ENCODE measurements around the gene LAMA4.

The LAMA4 gene

GRCh38 chr6:112249489-112249888, 4.9 kb downstream of the LAMA4 start:
- no peak overlapping the region for H3K4me3 ChIP-seq (ENCODE audit: low read depth, low read length)
- H3K27me3 ChIP-seq (ENCODE audit: control insufficient read depth, insufficient read depth, low read length), result peaks cover 24% of the 10 kb centered on the region
- peaks cover 12% of the 10 kb centered on the region for H3K4me1 ChIP-seq (ENCODE audit: control insufficient read depth, insufficient read depth, low read length)
- H3K36me3 ChIP-seq (ENCODE audit: control insufficient read depth, insufficient read depth, low read length), result no peaks in the 10 kb centered on the region
- H3K9ac ChIP-seq (ENCODE audit: low read depth, low read length), result no peak overlapping the region
- H3K9me3 ChIP-seq (ENCODE audit: control insufficient read depth, insufficient read depth, low read length), result no peaks in the 10 kb centered on the region

DNA sequence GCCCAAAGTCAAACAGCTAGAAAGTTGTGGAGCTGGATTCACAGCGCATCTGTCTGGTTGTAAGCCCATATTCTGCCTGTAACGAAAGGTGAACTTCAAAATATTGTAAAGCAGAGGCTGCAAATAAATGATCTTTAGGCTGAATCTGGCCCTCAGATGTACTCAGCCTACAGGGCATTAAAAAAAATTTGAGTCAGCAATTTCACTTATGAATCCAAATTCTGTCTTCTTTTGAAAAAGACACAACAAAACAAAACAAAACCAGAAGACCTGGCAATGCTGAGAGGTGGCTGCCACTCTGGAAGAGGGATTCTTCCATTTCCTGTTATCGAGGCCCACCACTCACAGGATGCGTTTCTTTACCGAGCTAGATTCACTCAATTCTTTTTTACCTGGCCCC, 7.1 kb downstream of the LAMA4 start:
- Histone ChIP-seq H3K36me3 (ENCODE audit: control insufficient read depth, insufficient read depth, low read length) (no peaks in the 10 kb centered on the region), H3K4me3 (ENCODE audit: low read depth, low read length) (no peak overlapping the region)

DNA sequence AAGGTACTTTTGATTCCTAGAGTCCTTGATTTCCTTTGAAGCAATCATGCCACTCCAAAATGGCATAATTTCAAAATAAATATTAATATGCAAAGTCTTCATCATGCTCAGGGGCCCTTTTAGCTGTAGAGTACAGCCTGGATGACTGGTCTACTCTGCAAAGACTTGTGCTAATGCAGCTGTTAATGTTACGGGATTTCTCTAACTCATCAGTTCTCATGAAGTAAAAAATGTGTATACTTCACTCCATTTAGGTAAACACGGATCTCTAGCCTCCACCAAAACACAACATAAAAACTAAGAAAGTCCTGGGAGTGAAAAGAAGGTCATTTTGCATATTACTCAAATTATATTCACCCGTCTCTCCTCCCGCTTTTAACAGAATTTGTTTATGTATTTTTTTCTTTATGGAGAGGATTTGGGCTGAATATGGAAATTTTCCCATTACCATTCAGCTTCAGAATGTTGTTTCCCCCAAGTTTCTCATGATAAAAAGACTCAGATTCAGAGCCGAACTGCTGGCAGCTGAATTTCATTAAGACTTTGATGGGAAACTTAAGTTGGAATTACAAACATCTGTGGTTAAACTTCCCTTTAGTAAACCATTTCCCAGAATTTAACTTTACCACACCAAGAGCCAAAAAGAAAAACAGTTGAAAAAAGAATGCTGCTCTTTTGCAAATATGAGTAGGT, 8.7 kb downstream of the LAMA4 start:
- Histone ChIP-seq H3K27me3 (ENCODE audit: control insufficient read depth, insufficient read depth, low read length) (no peaks in the 10 kb centered on the region), H3K9ac (ENCODE audit: low read depth, low read length) (no peak overlapping the region), H3K36me3 (ENCODE audit: control insufficient read depth, insufficient read depth, low read length) (no peaks in the 10 kb centered on the region), H3K9me3 (ENCODE audit: control insufficient read depth, insufficient read depth, low read length) (no peaks in the 10 kb centered on the region), H3K4me3 (ENCODE audit: low read depth, low read length) (no peak overlapping the region), H3K4me1 (ENCODE audit: control insufficient read depth, insufficient read depth, low read length) (peaks cover 18% of the 10 kb centered on the region)

More for the DNA sequence above, 7.1 kb downstream of the LAMA4 start:
- H3K9me3 ChIP-seq (ENCODE audit: control insufficient read depth, insufficient read depth, low read length), result no peaks in the 10 kb centered on the region
- H3K9ac ChIP-seq (ENCODE audit: low read depth, low read length), result no peak overlapping the region
- peaks cover 9% of the 10 kb centered on the region for H3K27me3 ChIP-seq (ENCODE audit: control insufficient read depth, insufficient read depth, low read length)
- H3K4me1 ChIP-seq (ENCODE audit: control insufficient read depth, insufficient read depth, low read length), result peaks cover 18% of the 10 kb centered on the region

- H3K9me3 ChIP-seq (ENCODE audit: control insufficient read depth, insufficient read depth, low read length), result no peaks in the 10 kb centered on the region
- H3K36me3 ChIP-seq (ENCODE audit: control insufficient read depth, insufficient read depth, low read length), result no peaks in the 10 kb centered on the region
- no peak overlapping the region for H3K9ac ChIP-seq (ENCODE audit: low read depth, low read length)
- H3K27me3 ChIP-seq (ENCODE audit: control insufficient read depth, insufficient read depth, low read length), result no peaks in the 10 kb centered on the region
- peaks cover 18% of the 10 kb centered on the region for H3K4me1 ChIP-seq (ENCODE audit: control insufficient read depth, insufficient read depth, low read length)
- no peak overlapping the region for H3K4me3 ChIP-seq (ENCODE audit: low read depth, low read length)
Observed at GRCh38 chr6:112243861-112244827, 10.2 kb downstream of the LAMA4 start.

DNA sequence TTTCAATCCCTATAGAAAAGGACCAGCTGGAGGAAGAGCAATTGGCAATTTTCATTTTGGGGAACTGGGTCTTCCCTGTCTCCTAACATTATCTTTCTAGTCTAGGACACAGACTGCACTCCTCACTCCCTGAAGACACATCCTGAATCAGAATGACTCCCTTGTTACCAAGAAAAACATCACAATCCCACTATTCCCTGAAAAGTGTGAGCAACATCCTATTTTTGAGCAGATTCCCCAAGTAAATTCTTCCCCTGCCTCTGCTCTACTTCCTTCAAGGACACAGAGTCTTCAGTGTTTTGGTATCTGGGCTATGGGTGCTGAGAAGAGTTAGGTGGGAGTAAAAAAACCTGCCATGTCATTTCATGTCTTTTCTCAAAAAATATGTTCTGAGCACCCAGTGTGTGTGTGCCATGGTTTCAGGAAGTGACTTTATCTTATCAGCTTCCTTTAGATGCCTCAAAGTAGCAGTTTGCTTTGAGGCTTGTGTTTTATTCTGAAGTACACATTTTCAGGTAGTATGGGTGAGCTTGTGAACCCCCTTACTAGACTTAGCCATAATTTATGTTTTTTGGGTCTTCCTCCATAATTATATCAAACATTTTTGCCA, 12.4 kb downstream of the LAMA4 start:
- no peak overlapping the region for H3K9ac ChIP-seq (ENCODE audit: low read depth, low read length)
- no peaks in the 10 kb centered on the region for H3K9me3 ChIP-seq (ENCODE audit: control insufficient read depth, insufficient read depth, low read length)
- H3K4me3 ChIP-seq (ENCODE audit: low read depth, low read length), result no peak overlapping the region
- H3K36me3 ChIP-seq (ENCODE audit: control insufficient read depth, insufficient read depth, low read length), result no peaks in the 10 kb centered on the region
- no peaks in the 10 kb centered on the region for H3K27me3 ChIP-seq (ENCODE audit: control insufficient read depth, insufficient read depth, low read length)
- peaks cover 18% of the 10 kb centered on the region for H3K4me1 ChIP-seq (ENCODE audit: control insufficient read depth, insufficient read depth, low read length)

- Histone ChIP-seq H3K9me3 (ENCODE audit: control insufficient read depth, insufficient read depth, low read length) (no peaks in the 10 kb centered on the region), H3K4me3 (ENCODE audit: low read depth, low read length) (no peak overlapping the region), H3K4me1 (ENCODE audit: control insufficient read depth, insufficient read depth, low read length) (no peaks in the 10 kb centered on the region)
Observed at GRCh38 chr6:112237595-112237994, 16.8 kb downstream of the LAMA4 start.

GRCh38 chr6:112237066-112237465, 17.3 kb downstream of the LAMA4 start:
- Histone ChIP-seq H3K9ac (ENCODE audit: low read depth, low read length) (no peak overlapping the region), H3K36me3 (ENCODE audit: control insufficient read depth, insufficient read depth, low read length) (no peaks in the 10 kb centered on the region), H3K9me3 (ENCODE audit: control insufficient read depth, insufficient read depth, low read length) (no peaks in the 10 kb centered on the region), H3K4me3 (ENCODE audit: low read depth, low read length) (no peak overlapping the region), H3K27me3 (ENCODE audit: control insufficient read depth, insufficient read depth, low read length) (no peaks in the 10 kb centered on the region), H3K4me1 (ENCODE audit: control insufficient read depth, insufficient read depth, low read length) (no peaks in the 10 kb centered on the region)

More at GRCh38 chr6:112237595-112237994, 16.8 kb downstream of the LAMA4 start:
- Histone ChIP-seq H3K36me3 (ENCODE audit: control insufficient read depth, insufficient read depth, low read length) (no peaks in the 10 kb centered on the region), H3K27me3 (ENCODE audit: control insufficient read depth, insufficient read depth, low read length) (no peaks in the 10 kb centered on the region), H3K9ac (ENCODE audit: low read depth, low read length) (no peak overlapping the region)

GRCh38 chr6:112235956-112236355, 18.4 kb downstream of the LAMA4 start:
- H3K9ac ChIP-seq (ENCODE audit: low read depth, low read length), result no peak overlapping the region
- H3K4me1 ChIP-seq (ENCODE audit: control insufficient read depth, insufficient read depth, low read length), result no peaks in the 10 kb centered on the region
- H3K9me3 ChIP-seq (ENCODE audit: control insufficient read depth, insufficient read depth, low read length), result no peaks in the 10 kb centered on the region
- H3K36me3 ChIP-seq (ENCODE audit: control insufficient read depth, insufficient read depth, low read length), result no peaks in the 10 kb centered on the region
- H3K4me3 ChIP-seq (ENCODE audit: low read depth, low read length), result no peak overlapping the region
- H3K27me3 ChIP-seq (ENCODE audit: control insufficient read depth, insufficient read depth, low read length), result no peaks in the 10 kb centered on the region

GRCh38 chr6:112234601-112235000, 19.8 kb downstream of the LAMA4 start:
- no peaks in the 10 kb centered on the region for H3K27me3 ChIP-seq (ENCODE audit: control insufficient read depth, insufficient read depth, low read length)
- H3K4me3 ChIP-seq (ENCODE audit: low read depth, low read length), result no peak overlapping the region
- H3K36me3 ChIP-seq (ENCODE audit: control insufficient read depth, insufficient read depth, low read length), result no peaks in the 10 kb centered on the region
- no peaks in the 10 kb centered on the region for H3K4me1 ChIP-seq (ENCODE audit: control insufficient read depth, insufficient read depth, low read length)
- no peak overlapping the region for H3K9ac ChIP-seq (ENCODE audit: low read depth, low read length)
- no peaks in the 10 kb centered on the region for H3K9me3 ChIP-seq (ENCODE audit: control insufficient read depth, insufficient read depth, low read length)

DNA sequence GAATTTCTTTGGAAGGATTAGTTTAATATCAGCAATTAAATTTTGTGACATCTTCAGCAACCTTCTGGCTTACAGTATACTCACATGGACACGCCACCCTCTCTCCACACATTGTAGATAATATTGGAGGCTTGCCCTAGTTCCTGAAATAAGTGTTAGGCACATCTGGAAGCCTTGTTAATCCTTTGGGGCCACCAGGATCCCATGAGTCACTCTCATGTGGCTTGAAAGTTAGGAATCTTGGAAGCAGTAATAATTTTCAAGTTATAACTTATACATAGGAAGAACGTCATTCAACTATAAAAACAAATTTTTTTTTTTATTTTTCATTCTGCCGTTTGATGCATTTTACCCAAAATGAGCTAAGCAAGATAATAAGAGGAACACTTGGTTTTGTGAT, 20.5 kb downstream of the LAMA4 start:
- Histone ChIP-seq H3K9ac (ENCODE audit: low read depth, low read length) (no peak overlapping the region), H3K36me3 (ENCODE audit: control insufficient read depth, insufficient read depth, low read length) (no peaks in the 10 kb centered on the region), H3K4me1 (ENCODE audit: control insufficient read depth, insufficient read depth, low read length) (no peaks in the 10 kb centered on the region), H3K9me3 (ENCODE audit: control insufficient read depth, insufficient read depth, low read length) (no peaks in the 10 kb centered on the region), H3K4me3 (ENCODE audit: low read depth, low read length) (no peak overlapping the region), H3K27me3 (ENCODE audit: control insufficient read depth, insufficient read depth, low read length) (no peaks in the 10 kb centered on the region)

DNA sequence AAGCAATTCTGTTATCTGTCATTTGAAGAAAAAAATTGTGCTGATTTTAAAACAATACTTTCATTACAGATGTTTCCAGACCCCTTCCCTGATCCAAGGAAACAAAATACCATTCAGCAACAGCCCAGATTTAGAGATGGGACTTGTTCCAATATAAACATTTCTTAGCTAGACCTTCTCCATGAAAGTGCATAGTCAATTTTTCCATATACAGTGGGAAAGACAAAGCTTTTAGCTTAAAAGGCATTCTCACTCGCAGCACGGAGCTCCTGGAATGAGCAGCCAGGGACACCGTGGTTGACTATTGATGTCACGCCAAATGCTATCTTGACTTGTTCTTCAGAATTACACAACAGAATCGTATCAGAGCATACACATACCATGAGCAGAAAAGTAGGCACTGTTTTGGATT, 21.5 kb downstream of the LAMA4 start:
- no peaks in the 10 kb centered on the region for H3K36me3 ChIP-seq (ENCODE audit: control insufficient read depth, insufficient read depth, low read length)
- no peak overlapping the region for H3K9ac ChIP-seq (ENCODE audit: low read depth, low read length)
- H3K4me3 ChIP-seq (ENCODE audit: low read depth, low read length), result no peak overlapping the region
- H3K4me1 ChIP-seq (ENCODE audit: control insufficient read depth, insufficient read depth, low read length), result no peaks in the 10 kb centered on the region
- no peaks in the 10 kb centered on the region for H3K27me3 ChIP-seq (ENCODE audit: control insufficient read depth, insufficient read depth, low read length)
- H3K9me3 ChIP-seq (ENCODE audit: control insufficient read depth, insufficient read depth, low read length), result no peaks in the 10 kb centered on the region
